NB4 (cell line): ENCODE data around the gene PAQR6.

Experiments used
- DNase-seq: peaks from one replicate; pipeline ENCODE4 v3.0.0; 2010; ENCODE audit warnings: low read depth
- H3K4me3 ChIP-seq: one replicate; pipeline ENCODE4 v1.5.1; 2011; ENCODE audit warnings: mild to moderate bottlenecking, low read depth, low read length, moderate library complexity
- MYC ChIP-seq: IDR thresholded peaks from 2 replicates; pipeline ENCODE4 v1.6.1; 2011; ENCODE audit warnings: low read depth, low read length
- POLR2A ChIP-seq: IDR thresholded peaks from 2 replicates; pipeline ENCODE4 v1.6.1; 2011; ENCODE audit warnings: mild to moderate bottlenecking; ENCODE audit not compliant: insufficient read length; ENCODE audit errors: extremely low read depth
- TF ChIP-seq, protein P1 (sequence below): IDR thresholded peaks from 2 replicates; pipeline ENCODE4 v1.6.1; 2011; ENCODE audit warnings: low read depth, low read length
- TF ChIP-seq, protein P2 (sequence below): IDR thresholded peaks from one replicate; pipeline ENCODE4 v1.5.1; 2012; ENCODE audit warnings: low read depth, low read length

The PAQR6 gene

DNA sequence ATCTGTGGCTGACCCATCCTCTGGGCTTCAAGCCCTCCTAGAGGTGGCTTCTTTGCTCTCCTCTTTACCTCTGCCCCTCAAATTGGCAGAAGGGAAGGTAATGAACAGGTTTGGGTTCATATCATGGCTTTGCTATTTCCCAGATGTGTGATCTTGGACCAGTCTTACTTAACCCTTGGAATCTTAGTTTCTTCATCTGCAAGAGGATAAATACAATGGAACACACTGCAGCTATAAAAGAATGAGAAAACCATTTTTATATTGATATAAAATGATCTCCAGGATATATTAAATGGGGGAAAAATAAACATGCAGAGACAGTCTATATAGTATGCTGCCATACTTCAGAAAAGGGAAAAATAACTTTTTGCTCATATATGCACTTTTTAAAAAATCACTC, 42.0 kb upstream of the PAQR6 start:
- TF ChIP-seq MYC = no peak
- TF ChIP-seq POLR2A = no peak
- TF ChIP-seq, protein P1, sequence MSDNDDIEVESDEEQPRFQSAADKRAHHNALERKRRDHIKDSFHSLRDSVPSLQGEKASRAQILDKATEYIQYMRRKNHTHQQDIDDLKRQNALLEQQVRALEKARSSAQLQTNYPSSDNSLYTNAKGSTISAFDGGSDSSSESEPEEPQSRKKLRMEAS = no peak
- TF ChIP-seq, protein P2, sequence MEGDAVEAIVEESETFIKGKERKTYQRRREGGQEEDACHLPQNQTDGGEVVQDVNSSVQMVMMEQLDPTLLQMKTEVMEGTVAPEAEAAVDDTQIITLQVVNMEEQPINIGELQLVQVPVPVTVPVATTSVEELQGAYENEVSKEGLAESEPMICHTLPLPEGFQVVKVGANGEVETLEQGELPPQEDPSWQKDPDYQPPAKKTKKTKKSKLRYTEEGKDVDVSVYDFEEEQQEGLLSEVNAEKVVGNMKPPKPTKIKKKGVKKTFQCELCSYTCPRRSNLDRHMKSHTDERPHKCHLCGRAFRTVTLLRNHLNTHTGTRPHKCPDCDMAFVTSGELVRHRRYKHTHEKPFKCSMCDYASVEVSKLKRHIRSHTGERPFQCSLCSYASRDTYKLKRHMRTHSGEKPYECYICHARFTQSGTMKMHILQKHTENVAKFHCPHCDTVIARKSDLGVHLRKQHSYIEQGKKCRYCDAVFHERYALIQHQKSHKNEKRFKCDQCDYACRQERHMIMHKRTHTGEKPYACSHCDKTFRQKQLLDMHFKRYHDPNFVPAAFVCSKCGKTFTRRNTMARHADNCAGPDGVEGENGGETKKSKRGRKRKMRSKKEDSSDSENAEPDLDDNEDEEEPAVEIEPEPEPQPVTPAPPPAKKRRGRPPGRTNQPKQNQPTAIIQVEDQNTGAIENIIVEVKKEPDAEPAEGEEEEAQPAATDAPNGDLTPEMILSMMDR = no peak
- DNase-seq = no peak
- H3K4me3 ChIP-seq = no peak overlapping the region

DNA sequence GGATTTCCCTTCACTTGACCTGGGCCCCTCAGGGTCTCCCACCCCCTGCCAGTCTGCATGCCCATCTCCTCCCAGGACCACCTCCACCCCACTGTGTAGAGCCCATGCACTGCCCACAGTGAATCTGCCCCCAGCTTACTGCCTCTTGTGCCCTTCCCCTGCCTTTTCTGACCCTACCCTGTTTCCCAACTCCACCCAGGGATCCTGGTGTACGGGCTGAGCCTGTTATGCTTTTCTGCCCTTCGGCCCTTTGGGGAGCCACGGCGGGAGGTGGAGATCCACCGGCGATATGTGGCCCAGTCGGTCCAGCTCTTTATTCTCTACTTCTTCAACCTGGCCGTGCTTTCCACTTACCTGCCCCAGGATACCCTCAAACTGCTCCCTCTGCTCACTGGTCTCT, 38.2 kb upstream of the PAQR6 start:
- no peak overlapping the region for H3K4me3 ChIP-seq
- no peak for DNase-seq
- TF ChIP-seq, protein P1 = no peak
- no peak for TF ChIP-seq MYC
- TF ChIP-seq, protein P2 = no peak
- TF ChIP-seq POLR2A = no peak

DNA sequence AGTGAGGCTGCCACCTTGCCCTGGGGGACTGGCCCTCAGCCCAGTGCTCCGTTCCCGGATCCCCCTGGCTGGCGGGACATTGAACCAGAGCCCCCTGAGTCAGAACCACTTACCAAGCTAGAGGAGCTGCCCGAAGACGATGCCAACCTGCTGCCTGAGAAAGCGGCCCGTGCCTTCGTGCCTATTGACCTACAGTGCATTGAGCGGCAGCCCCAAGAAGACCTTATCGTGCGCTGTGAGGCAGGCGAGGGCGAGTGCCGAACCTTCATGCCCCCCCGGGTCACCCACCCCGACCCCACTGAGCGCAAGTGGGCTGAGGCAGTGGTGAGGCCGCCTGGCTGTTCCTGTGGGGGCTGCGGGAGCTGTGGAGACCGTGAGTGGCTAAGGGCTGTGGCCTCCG, 37.6 kb upstream of the PAQR6 start:
- no peak for DNase-seq
- H3K4me3 ChIP-seq = no peak overlapping the region
- TF ChIP-seq MYC (no peak), POLR2A (no peak)
- TF ChIP-seq, protein P2 = no peak
- TF ChIP-seq, protein P1 = no peak

DNA sequence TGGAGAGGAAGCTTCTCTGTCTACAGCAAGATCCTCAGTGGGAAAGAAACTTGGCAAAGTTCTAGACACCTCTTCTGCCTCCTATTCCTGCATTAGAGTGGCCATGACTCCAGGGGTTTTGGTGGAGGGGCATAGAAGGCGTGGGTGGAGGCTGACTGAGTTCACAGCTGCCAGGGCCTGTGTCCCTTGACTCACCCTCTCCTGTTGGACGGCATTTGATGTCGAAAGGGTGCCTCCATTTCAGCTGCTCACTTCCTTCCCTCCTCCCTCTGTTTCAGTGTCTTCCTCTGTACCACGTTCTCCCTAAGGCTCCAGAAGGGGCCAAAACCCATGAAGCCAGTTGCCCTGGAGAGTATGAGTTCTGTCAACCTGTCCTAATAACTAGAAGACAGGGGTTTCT, 36.9 kb upstream of the PAQR6 start:
- peak; percentile 49 for DNase-seq
- H3K4me3 ChIP-seq = no peak overlapping the region
- TF ChIP-seq MYC (no peak), POLR2A (no peak)
- TF ChIP-seq, protein P2 = no peak
- TF ChIP-seq, protein P1 = no peak

DNA sequence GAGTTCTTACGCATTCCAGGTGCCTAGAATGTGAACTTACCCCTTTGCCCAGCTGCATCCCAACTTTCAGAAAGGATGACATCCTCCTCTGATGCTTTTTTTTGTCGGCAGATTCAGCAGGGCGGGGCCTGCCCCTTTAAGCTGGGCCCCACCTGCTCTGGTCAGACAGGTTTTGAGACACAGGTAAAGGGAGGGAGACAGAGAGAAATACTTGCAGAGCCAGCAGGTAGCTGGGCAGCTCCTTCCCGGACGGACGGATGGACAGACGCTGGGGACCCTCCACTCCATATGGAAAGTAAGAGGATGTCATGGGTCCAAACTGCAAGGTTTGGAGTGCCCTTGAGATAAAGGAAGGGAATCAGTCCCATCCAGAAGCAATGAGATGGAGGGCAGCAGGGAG, 36.3 kb upstream of the PAQR6 start, which contains the start of gene TMEM79:
Gene TMEM79 (plus strand): TSS at position 214 of the 400 bp plus-strand sequence. CDS start 902 bp downstream, outside the sequence.
- peak within 1 kb of the TSS; percentile 91 for H3K4me3 ChIP-seq
- no peak for DNase-seq
- TF ChIP-seq MYC = no peak
- no peak for TF ChIP-seq POLR2A
- TF ChIP-seq, protein P1 = no peak
- TF ChIP-seq, protein P2 = no peak

DNA sequence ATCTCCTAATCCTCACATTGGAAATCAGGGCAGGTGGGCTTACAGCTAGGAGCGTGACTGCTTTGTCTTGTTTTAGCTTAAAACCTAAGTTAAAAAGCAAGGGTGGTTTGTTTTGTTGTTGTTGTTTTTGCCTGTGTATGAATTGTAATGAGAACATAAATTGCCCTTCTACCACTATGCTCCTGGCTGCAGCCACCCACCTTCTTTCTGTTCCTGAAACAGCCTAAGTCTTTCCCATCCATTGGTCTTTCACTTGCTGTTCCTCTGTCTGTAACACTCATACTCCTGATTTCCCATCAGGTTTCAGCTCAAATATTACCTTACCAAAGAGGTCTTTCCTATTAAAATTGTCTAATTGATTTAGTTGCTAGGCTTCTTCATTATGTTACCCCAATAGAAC, 35.7 kb upstream of the PAQR6 start:
- peak overlapping the region; percentile 91 for H3K4me3 ChIP-seq
- no peak for TF ChIP-seq MYC
- TF ChIP-seq, protein P2 = no peak
- no peak for TF ChIP-seq POLR2A
- TF ChIP-seq, protein P1 = no peak
- DNase-seq = no peak
